SU-DHL-6 (cell line): Measurements from ENCODE around the gene HOXA7.

Experiments used
- H2AFZ ChIP-seq: fragments of 200-600 bp; sonication (generic); 2 replicates; pipeline ENCODE4 v1.6.1; 2014; ENCODE audit warnings: low read depth, mild to moderate bottlenecking, moderate library complexity, mixed read lengths, antibody characterized with exemption, low read length; ENCODE audit not compliant: severe bottlenecking
- H3F3A ChIP-seq: fragments of 200-600 bp; shearing (Covaris generic); 2 replicates; pipeline ENCODE4 v1.6.0; 2016; ENCODE audit warnings: antibody characterized with exemption, mild to moderate bottlenecking; ENCODE audit not compliant: insufficient read depth
- H3K27ac ChIP-seq: fragments of 200-600 bp; sonication (generic); 2 replicates; pipeline ENCODE4 v1.5.1; 2016; ENCODE audit warnings: low read depth, mild to moderate bottlenecking, low read length, moderate library complexity, mixed read lengths
- H3K27me3 ChIP-seq: fragments of 200-600 bp; sonication (generic), shearing (Covaris generic); 2 replicates; pipeline ENCODE4 v1.6.0; 2014; ENCODE audit warnings: mild to moderate bottlenecking, low read length
- H3K36me3 ChIP-seq: fragments of 200-600 bp; sonication (generic); 2 replicates; pipeline ENCODE4 v1.6.1; 2014; ENCODE audit warnings: mild to moderate bottlenecking, low read length, mixed read lengths
- H3K4me2 ChIP-seq: fragments of 300-600, 200-600 bp; shearing (Covaris generic), sonication (generic); 2 replicates; pipeline ENCODE4 v1.6.0; 2014; ENCODE audit warnings: low read length, low read depth, mild to moderate bottlenecking; ENCODE audit not compliant: poor library complexity, severe bottlenecking
- H3K4me3 ChIP-seq: fragments of 200-600 bp; sonication (generic); 2 replicates; pipeline ENCODE4 v1.5.1; 2014; ENCODE audit warnings: antibody characterized with exemption, low read length, mild to moderate bottlenecking, mixed read lengths; ENCODE audit not compliant: insufficient read depth, poor library complexity, severe bottlenecking
- H3K79me2 ChIP-seq: fragments of 200-600 bp; sonication (generic); 2 replicates; pipeline ENCODE4 v1.6.1; 2014; ENCODE audit warnings: mild to moderate bottlenecking, low read length, moderate library complexity; ENCODE audit not compliant: insufficient read depth
- H3K9ac ChIP-seq: fragments of 200-600 bp; sonication (generic); 2 replicates; pipeline ENCODE4 v1.7.0; 2014; ENCODE audit warnings: mild to moderate bottlenecking, low read length
- H3K9me2 ChIP-seq: fragments of 200-600 bp; sonication (generic); replicated peaks from 2 replicates; pipeline ENCODE4 v1.6.1; 2014; ENCODE audit warnings: low read length; ENCODE audit not compliant: insufficient read depth
- H3K9me3 ChIP-seq: fragments of 200-600 bp; sonication (generic); 2 replicates; pipeline ENCODE4 v1.6.1; 2014; ENCODE audit warnings: low read length, mixed read lengths; ENCODE audit not compliant: insufficient read depth
- H4K20me1 ChIP-seq: fragments of 200-600 bp; sonication (generic); 2 replicates; pipeline ENCODE4 v1.6.1; 2014; ENCODE audit warnings: low read depth, mild to moderate bottlenecking, antibody characterized with exemption, low read length, moderate library complexity, mixed read lengths
- EZH2phosphoT487 ChIP-seq: fragments of 200-600 bp; sonication (generic), shearing (Covaris generic); conservative IDR thresholded peaks from 2 replicates; pipeline ENCODE4 v1.6.1; 2018; ENCODE audit warnings: mild to moderate bottlenecking, antibody characterized with exemption, low read length, moderate library complexity, mixed read lengths
- TF ChIP-seq, protein P1 (sequence below): fragments of 200-600 bp; sonication (generic); IDR thresholded peaks from one replicate; pipeline ENCODE4 v1.5.1; 2017; ENCODE audit warnings: antibody characterized with exemption, mild to moderate bottlenecking, low read length, moderate library complexity; ENCODE audit not compliant: insufficient read depth, poor library complexity, severe bottlenecking

Gene HOXA7

DNA sequence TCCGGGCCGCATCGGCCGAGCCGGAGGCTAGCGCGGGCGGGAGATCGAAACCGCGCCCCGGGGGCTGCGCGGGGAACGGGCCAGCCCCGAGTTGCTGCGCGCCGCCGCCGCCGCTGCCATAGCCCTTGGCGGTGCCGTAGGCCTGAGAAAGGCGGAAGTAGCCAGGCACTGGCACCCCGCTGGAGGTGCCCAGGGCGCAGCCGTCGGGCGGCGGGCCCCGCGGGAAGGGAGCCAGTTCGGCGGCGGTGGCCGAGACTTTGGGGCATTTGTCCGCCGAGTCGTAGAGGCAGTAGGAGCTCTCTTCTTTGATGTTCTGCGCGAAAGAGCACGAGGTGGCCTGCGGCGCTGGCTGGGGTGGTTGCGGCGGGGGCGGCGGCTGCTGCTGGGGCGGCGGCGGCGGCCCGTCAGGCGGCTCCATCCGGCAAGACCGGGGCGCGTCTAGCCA lies 17.1 kb upstream of the HOXA7 start:
- H4K20me1 ChIP-seq = no peaks in the 10 kb centered on the region
- H3F3A ChIP-seq = no peaks in the 10 kb centered on the region
- H3K9me3 ChIP-seq = no peaks in the 10 kb centered on the region
- H3K79me2 ChIP-seq = no peaks in the 10 kb centered on the region
- no peaks in the 10 kb centered on the region for H3K27me3 ChIP-seq
- H3K4me3 ChIP-seq = no peak overlapping the region
- TF ChIP-seq EZH2phosphoT487 = no peak
- TF ChIP-seq, protein P1, sequence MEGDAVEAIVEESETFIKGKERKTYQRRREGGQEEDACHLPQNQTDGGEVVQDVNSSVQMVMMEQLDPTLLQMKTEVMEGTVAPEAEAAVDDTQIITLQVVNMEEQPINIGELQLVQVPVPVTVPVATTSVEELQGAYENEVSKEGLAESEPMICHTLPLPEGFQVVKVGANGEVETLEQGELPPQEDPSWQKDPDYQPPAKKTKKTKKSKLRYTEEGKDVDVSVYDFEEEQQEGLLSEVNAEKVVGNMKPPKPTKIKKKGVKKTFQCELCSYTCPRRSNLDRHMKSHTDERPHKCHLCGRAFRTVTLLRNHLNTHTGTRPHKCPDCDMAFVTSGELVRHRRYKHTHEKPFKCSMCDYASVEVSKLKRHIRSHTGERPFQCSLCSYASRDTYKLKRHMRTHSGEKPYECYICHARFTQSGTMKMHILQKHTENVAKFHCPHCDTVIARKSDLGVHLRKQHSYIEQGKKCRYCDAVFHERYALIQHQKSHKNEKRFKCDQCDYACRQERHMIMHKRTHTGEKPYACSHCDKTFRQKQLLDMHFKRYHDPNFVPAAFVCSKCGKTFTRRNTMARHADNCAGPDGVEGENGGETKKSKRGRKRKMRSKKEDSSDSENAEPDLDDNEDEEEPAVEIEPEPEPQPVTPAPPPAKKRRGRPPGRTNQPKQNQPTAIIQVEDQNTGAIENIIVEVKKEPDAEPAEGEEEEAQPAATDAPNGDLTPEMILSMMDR = no peak
- no peak overlapping the region for H3K4me2 ChIP-seq
- no peak overlapping the region for H3K27ac ChIP-seq
- no peaks in the 10 kb centered on the region for H3K36me3 ChIP-seq
- no peaks in the 10 kb centered on the region for H3K9me2 ChIP-seq
- H2AFZ ChIP-seq = no peak overlapping the region
- no peak overlapping the region for H3K9ac ChIP-seq

DNA sequence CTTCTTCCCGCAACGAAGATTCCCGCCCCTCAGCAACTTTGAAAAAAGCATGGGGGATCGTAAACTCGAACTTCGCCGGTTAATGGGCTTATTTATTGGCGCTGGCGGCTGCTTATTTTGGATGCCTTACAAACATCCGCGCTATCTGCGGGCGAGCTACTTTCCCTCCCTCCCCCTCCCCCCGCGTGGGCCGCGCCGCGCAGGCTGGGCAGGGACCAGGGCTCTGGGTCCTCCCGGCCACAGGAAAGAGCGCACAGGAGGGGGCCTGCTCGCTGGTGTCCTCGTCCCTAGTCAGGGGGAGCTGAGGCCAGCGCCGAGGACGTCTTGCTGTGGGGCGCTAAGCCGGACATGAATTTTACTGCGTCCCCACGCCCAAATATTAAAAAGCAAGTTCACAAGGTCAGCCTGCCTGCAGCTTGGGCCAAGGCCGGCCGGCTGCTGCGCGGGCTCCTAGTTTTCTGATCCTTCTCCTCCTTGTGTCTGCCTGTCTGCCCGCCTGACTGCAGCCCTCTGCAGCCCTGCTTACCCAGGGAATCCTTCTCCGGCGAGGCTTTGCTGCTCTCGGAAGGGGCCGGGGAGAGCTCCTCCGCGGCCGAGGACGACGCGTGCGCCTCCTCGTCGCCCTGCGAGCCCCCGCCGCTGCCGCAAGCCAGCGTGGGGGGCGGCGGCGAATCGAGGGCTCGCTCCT lies 16.5 kb upstream of the HOXA7 start:
- no peaks in the 10 kb centered on the region for H3K9me2 ChIP-seq
- no peak overlapping the region for H3K4me2 ChIP-seq
- H3K27me3 ChIP-seq = no peaks in the 10 kb centered on the region
- no peak for TF ChIP-seq EZH2phosphoT487
- TF ChIP-seq, protein P1 = no peak
- no peaks in the 10 kb centered on the region for H3K36me3 ChIP-seq
- H3K9me3 ChIP-seq = no peaks in the 10 kb centered on the region
- no peak overlapping the region for H3K9ac ChIP-seq
- H3K4me3 ChIP-seq = no peak overlapping the region
- no peaks in the 10 kb centered on the region for H3F3A ChIP-seq
- no peak overlapping the region for H3K27ac ChIP-seq
- H2AFZ ChIP-seq = no peak overlapping the region
- no peaks in the 10 kb centered on the region for H4K20me1 ChIP-seq
- no peaks in the 10 kb centered on the region for H3K79me2 ChIP-seq

DNA sequence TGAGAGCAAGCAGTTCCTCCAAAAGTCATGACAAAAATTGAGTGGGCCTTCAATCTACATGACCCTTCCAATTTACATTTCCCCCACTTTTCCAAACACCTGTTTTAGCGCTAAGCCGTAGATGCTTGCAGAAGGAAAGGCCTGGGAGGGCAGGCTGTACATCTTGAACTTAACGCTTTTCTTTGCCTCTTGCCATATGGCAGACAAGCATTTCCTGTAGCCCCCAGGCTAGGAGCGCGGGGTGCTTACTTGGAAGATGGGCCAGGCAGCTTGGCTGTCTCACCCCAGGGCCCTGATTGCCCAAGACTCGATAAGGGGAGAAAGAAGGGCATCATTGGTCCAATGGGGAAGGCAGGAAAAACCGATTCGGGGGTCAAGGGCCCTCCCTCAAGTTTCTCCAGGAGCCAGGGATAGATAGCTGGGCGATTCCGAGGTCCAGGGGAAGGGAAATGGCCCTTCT lies 15.9 kb upstream of the HOXA7 start:
- H3K79me2 ChIP-seq = no peaks in the 10 kb centered on the region
- H3K4me3 ChIP-seq = no peak overlapping the region
- H3K27ac ChIP-seq = no peak overlapping the region
- H3F3A ChIP-seq = no peaks in the 10 kb centered on the region
- no peak overlapping the region for H3K9ac ChIP-seq
- no peaks in the 10 kb centered on the region for H3K9me2 ChIP-seq
- no peaks in the 10 kb centered on the region for H3K36me3 ChIP-seq
- no peak overlapping the region for H2AFZ ChIP-seq
- H3K4me2 ChIP-seq = no peak overlapping the region
- no peaks in the 10 kb centered on the region for H3K27me3 ChIP-seq
- no peaks in the 10 kb centered on the region for H4K20me1 ChIP-seq
- H3K9me3 ChIP-seq = no peaks in the 10 kb centered on the region
- TF ChIP-seq EZH2phosphoT487 = no peak
- TF ChIP-seq, protein P1 = no peak
